Measurements from ENCODE around the gene CYGB.

GRCh38 chr17:76575570-76575969, 38.1 kb upstream of the CYGB start:
- TF ChIP-seq CTCF (IDR thresholded peaks at IDR 0.05) (no peak), EP300 (IDR thresholded peaks at IDR 0.05) (no peak), POLR2A (IDR thresholded peaks at IDR 0.05) (no peak), POLR2AphosphoS5 (IDR thresholded peaks at IDR 0.05) (no peak)
